WERI-Rb-1 (cell line): ENCODE results near the gene CERS4.
"Not testable (repeated sequence)": the region's sequence is repeated elsewhere in the genome, so short reads cannot be mapped to it uniquely, and the experiment has no call there.

Experiments used
- DNase-seq: peaks from one replicate; pipeline ENCODE4 v3.0.0-alpha.2; 2020
- H3K27ac ChIP-seq: fragments of 250-450 bp; sonication (Bioruptor Pico); 2 replicates; pipeline ENCODE4 v1.5.1; 2020; ENCODE audit warnings: mild to moderate bottlenecking, moderate library complexity
- H3K27me3 ChIP-seq: fragments of 250-450 bp; sonication (Bioruptor Pico); 2 replicates; pipeline ENCODE4 v1.5.1; 2021; ENCODE audit warnings: mild to moderate bottlenecking, low read depth, moderate library complexity; ENCODE audit not compliant: insufficient read depth, severe bottlenecking
- H3K36me3 ChIP-seq: fragments of 250-450 bp; sonication (Bioruptor Pico); 2 replicates; pipeline ENCODE4 v1.5.1; 2020; ENCODE audit warnings: mild to moderate bottlenecking, moderate library complexity
- H3K4me3 ChIP-seq: 2 replicates; pipeline ENCODE4 v1.5.1; 2011; ENCODE audit warnings: low read depth, mild to moderate bottlenecking, control low read depth, low read length
- H3K9me3 ChIP-seq: fragments of 250-450 bp; sonication (Bioruptor Pico); 2 replicates; pipeline ENCODE4 v1.5.1; 2021; ENCODE audit warnings: mild to moderate bottlenecking, moderate library complexity; ENCODE audit not compliant: severe bottlenecking
- TF ChIP-seq, protein P1 (sequence below): IDR thresholded peaks from 2 replicates; pipeline ENCODE4 v1.5.1; 2011; ENCODE audit warnings: low read depth, mild to moderate bottlenecking, control low read depth, inconsistent platforms, low read length

CERS4 gene

DNA sequence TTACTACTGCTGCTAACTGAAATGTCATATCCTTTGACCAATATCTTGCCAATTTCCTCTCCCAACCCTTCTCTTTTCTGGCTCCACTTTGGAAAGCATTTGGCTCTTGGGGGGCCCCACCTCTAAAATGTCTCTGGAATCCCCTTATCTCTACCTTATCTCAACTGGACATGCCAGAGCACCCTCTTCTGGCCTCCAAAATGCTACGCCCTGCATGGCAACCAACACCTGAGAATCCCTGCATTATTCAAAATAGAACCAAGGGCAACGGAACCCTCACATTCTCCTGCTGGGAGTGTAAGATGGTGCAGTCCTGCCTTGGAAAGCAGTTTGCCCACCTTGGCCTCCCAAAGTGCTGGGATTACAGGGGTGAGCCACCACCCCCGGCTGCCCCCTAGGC, 35.3 kb downstream of the CERS4 start:
- peaks cover 10% of the 10 kb centered on the region for H3K36me3 ChIP-seq
- H3K27ac ChIP-seq, result no peak overlapping the region
- TF ChIP-seq, protein P1, sequence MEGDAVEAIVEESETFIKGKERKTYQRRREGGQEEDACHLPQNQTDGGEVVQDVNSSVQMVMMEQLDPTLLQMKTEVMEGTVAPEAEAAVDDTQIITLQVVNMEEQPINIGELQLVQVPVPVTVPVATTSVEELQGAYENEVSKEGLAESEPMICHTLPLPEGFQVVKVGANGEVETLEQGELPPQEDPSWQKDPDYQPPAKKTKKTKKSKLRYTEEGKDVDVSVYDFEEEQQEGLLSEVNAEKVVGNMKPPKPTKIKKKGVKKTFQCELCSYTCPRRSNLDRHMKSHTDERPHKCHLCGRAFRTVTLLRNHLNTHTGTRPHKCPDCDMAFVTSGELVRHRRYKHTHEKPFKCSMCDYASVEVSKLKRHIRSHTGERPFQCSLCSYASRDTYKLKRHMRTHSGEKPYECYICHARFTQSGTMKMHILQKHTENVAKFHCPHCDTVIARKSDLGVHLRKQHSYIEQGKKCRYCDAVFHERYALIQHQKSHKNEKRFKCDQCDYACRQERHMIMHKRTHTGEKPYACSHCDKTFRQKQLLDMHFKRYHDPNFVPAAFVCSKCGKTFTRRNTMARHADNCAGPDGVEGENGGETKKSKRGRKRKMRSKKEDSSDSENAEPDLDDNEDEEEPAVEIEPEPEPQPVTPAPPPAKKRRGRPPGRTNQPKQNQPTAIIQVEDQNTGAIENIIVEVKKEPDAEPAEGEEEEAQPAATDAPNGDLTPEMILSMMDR, result peak; percentile 39; the same call in 1 of the 2 replicates
- no peak overlapping the region for H3K4me3 ChIP-seq
- H3K27me3 ChIP-seq, result no peaks in the 10 kb centered on the region
- H3K9me3 ChIP-seq, result peaks cover 19% of the 10 kb centered on the region
- DNase-seq, result no peak

DNA sequence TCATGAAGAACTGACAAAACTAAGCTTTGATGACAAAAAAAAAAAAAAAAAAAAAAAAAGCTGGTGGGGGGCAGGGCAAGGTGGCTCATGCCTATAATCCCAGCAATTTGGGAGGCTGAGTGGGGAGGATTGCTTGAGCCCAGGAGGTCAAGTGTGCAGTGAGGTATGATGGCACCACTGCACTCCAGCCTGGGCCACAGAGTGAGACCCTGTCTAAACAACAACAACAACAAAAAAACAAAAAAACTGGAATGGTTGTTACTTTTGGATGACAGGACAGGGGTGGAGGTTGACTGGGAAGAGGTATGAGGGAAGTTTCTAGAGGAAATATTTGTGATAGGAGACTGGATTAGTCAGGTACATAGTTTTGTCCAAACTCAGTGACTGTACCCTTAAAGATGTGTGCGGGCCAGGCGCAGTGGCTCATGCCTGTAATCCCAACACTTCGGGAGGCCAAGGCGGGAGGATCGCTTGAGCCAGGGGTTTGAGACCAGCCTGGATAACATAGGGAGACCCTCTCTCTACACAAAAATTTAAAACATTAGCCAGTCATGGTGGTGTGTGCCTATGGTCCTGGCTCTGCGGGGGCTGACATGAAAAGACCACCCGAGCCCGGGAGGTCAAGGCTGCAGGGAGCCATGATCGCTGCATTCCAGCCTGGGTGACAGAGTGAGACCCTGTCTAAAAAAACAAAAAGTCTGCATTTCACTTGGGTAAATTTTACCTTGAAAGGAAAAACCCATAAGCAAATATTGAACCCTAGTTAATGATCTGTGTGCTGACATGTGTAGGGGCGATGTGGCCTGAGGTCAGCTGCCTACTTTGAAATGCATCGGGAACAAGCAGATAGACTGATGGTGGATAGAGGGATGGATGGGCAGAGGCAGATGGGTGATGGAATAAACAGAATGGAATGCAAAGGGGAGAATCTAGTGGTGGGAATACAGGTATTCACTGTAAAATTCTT, 37.0 kb downstream of the CERS4 start:
- peaks cover 16% of the 10 kb centered on the region for H3K9me3 ChIP-seq
- peaks cover 10% of the 10 kb centered on the region for H3K36me3 ChIP-seq
- H3K27me3 ChIP-seq, result no peaks in the 10 kb centered on the region
- no peak overlapping the region for H3K4me3 ChIP-seq
- no peak overlapping the region for H3K27ac ChIP-seq
- DNase-seq, result no peak
- TF ChIP-seq, protein P1, result no peak

DNA sequence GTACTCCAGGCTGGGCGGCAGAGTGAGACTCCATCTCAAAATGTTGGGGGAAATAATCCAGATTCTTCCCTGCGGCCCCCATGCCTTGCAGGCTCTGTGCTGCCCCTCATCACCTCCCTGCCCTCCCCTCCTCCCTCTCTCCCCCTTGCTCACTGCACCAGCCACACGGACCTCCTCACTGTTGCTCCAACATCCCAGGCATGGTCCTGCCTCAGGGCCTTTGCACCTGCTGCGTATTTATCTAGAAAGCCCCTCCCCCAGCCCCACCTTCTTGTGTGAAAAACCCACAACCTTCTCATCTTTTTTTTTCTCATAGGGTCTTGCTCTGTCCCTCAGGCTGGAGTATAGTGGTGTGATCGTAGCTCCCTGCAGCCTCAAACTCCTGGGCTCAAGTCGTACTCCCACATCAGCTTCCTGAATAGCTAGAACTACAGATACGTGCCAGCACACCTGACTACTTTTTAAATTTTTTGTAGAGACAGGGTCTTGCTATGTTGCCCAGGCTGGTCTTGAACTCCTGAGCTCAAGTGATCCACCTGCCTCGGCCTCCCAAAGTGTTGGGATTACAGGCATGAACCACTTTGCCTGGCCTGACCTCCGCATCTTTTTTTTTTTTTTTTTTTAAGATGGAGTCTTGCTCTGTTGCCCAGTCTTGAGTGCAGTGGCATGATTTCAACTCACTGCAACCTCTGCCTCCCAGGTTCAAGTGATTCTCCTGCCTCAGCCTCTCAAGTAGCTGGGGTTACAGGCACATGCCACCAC, 38.1 kb downstream of the CERS4 start:
- H3K9me3 ChIP-seq, result peaks cover 11% of the 10 kb centered on the region
- H3K36me3 ChIP-seq, H3K4me3 ChIP-seq, H3K27me3 ChIP-seq, H3K27ac ChIP-seq, DNase-seq: not testable (repeated sequence)

- Histone ChIP-seq H3K4me3 (no peak overlapping the region), H3K27ac (no peak overlapping the region), H3K9me3 (no peaks in the 10 kb centered on the region), H3K36me3 (peaks cover 3% of the 10 kb centered on the region; the same call in 1 of the 2 replicates), H3K27me3 (no peaks in the 10 kb centered on the region)
- no peak for DNase-seq
- TF ChIP-seq, protein P1, result no peak
These were observed 39.5 kb downstream of the CERS4 start for GRCh38 chr19:8248348-8249328.

DNA sequence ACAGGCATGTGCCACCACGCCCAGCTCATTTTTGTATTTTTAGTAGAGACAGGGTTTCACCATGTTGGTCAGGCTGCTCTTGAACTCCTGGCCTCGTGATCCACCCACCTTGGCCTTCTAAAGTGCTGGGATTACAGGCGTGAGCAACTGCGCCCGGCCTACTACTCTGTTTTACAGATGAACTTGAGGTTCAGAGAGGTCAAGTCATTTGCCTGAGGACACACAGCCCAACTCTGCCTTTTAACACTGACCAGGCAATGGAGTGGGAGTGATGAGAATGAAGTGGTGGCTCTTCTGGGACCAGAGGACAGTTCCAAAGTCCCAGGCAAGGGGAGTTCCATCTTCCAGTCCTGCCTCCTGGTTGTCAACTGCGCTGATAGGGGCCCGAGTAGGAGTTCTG, 41.4 kb downstream of the CERS4 start:
- no peaks in the 10 kb centered on the region for H3K27me3 ChIP-seq
- no peak overlapping the region for H3K4me3 ChIP-seq
- no peaks in the 10 kb centered on the region for H3K9me3 ChIP-seq
- H3K36me3 ChIP-seq, result peaks cover 3% of the 10 kb centered on the region; the same call in 1 of the 2 replicates
- DNase-seq, result no peak
- TF ChIP-seq, protein P1, result no peak
- H3K27ac ChIP-seq, result no peak overlapping the region
